Upper lobe of right lung (tissue), 1 donor: Measurements from ENCODE around the gene TOM1. TPM values are rescaled to one million over a fixed set of nuclear protein-coding genes. Genes with fewer than 3 reads are reported as not detected.

Experiments used
- ATAC-seq: fragments of 200-7000 bp; cut with Tn5 transposase; one replicate; pipeline ENCODE4 v1.9.1; 2020; ENCODE audit warnings: mild to moderate bottlenecking, moderate library complexity
- DNase-seq: peaks from one replicate; pipeline ENCODE4 v3.0.0-alpha.2; 2020
- H3K27ac ChIP-seq: fragments of 200-600 bp; one replicate; pipeline ENCODE4 v1.8.0; 2022
- H3K27me3 ChIP-seq: fragments of 200-600 bp; one replicate; pipeline ENCODE4 v1.8.0; 2022; ENCODE audit warnings: mild to moderate bottlenecking
- H3K36me3 ChIP-seq: fragments of 200-600 bp; one replicate; pipeline ENCODE4 v1.8.0; 2022
- H3K4me1 ChIP-seq: fragments of 200-600 bp; one replicate; pipeline ENCODE4 v1.8.0; 2022
- H3K4me3 ChIP-seq: fragments of 200-600 bp; one replicate; pipeline ENCODE4 v1.8.0; 2022; ENCODE audit warnings: mild to moderate bottlenecking
- H3K9me3 ChIP-seq: fragments of 200-600 bp; one replicate; pipeline ENCODE4 v1.8.0; 2022
- CTCF ChIP-seq: fragments of 200-600 bp; IDR thresholded peaks from one replicate; pipeline ENCODE4 v1.8.0; 2022; ENCODE audit warnings: antibody characterized with exemption
- intact Hi-C: fragments of 100-400 bp; cut with DNase I; formaldehyde crosslinking; loops from one replicate; pipeline ENCODE4 v1.11.0; 2022
- total RNA-seq: library from RNA; stranded (reverse); fragmentation: NEBNext Ultra II Directional; extraction: Animal tissue kit (Norgen Biotek cat#: 25700); gene quantifications from one replicate; pipeline ENCODE4 v1.2.1, GENCODE V29; 2021
- donor health status: DM: no; HTN: yes; CAD: no; lungs with severe emphysema.

TOM1 gene
- total RNA-seq, 1 donor from 2014 or later = 101 TPM

- DNase-seq = no peak
These were observed 33.5 kb downstream of the TOM1 start for GRCh38 chr22:35333220-35333619.

GRCh38 chr22:35334004-35334403, 34.3 kb downstream of the TOM1 start:
- Histone ChIP-seq H3K27ac (no peak overlapping the region), H3K4me1 (peaks cover 22% of the 10 kb centered on the region), H3K9me3 (no peaks in the 10 kb centered on the region), H3K4me3 (no peak overlapping the region), H3K36me3 (peaks cover 94% of the 10 kb centered on the region), H3K27me3 (no peaks in the 10 kb centered on the region)
- TF ChIP-seq CTCF = no peak
- no peak for DNase-seq
- no peak for ATAC-seq
- intact Hi-C loops = no loop called here

More at GRCh38 chr22:35333220-35333619, 33.5 kb downstream of the TOM1 start:
- no peak for ATAC-seq
- H3K27me3 ChIP-seq = no peaks in the 10 kb centered on the region
- H3K9me3 ChIP-seq = no peaks in the 10 kb centered on the region
- H3K4me3 ChIP-seq = no peak overlapping the region
- TF ChIP-seq CTCF = no peak
- peaks cover 30% of the 10 kb centered on the region for H3K4me1 ChIP-seq
- peaks cover 94% of the 10 kb centered on the region for H3K36me3 ChIP-seq
- intact Hi-C loops = no loop called here
- H3K27ac ChIP-seq = no peak overlapping the region

GRCh38 chr22:35335468-35335867, 35.8 kb downstream of the TOM1 start:
- Histone ChIP-seq H3K4me3 (no peak overlapping the region), H3K36me3 (peaks cover 97% of the 10 kb centered on the region), H3K4me1 (peaks cover 7% of the 10 kb centered on the region), H3K27me3 (no peaks in the 10 kb centered on the region), H3K9me3 (no peaks in the 10 kb centered on the region), H3K27ac (no peak overlapping the region)
- no peak for ATAC-seq
- TF ChIP-seq CTCF = no peak
- intact Hi-C loops = no loop called here
- DNase-seq = no peak

- DNase-seq = no peak
- ATAC-seq = peak; percentile 8
- Histone ChIP-seq H3K4me3 (no peak overlapping the region), H3K4me1 (peaks cover under 1% of the 10 kb centered on the region), H3K27me3 (no peaks in the 10 kb centered on the region), H3K27ac (no peak overlapping the region), H3K36me3 (peaks cover 97% of the 10 kb centered on the region), H3K9me3 (no peaks in the 10 kb centered on the region)
- TF ChIP-seq CTCF = no peak
- intact Hi-C loops = no loop called here
These were observed 36.5 kb downstream of the TOM1 start for GRCh38 chr22:35335936-35336781.

GRCh38 chr22:35337932-35338331, 38.2 kb downstream of the TOM1 start:
- ATAC-seq (no peak), DNase-seq (no peak)
- Histone ChIP-seq H3K4me1 (no peaks in the 10 kb centered on the region), H3K4me3 (no peak overlapping the region), H3K27me3 (no peaks in the 10 kb centered on the region), H3K9me3 (no peaks in the 10 kb centered on the region), H3K36me3 (peaks cover 86% of the 10 kb centered on the region), H3K27ac (no peak overlapping the region)
- no peak for TF ChIP-seq CTCF
- intact Hi-C loops = no loop called here
